Measurements from ENCODE around the gene ZNF382.
"Not testable (repeated sequence)": the region's sequence is repeated elsewhere in the genome, so short reads cannot be mapped to it uniquely, and the experiment has no call there.

The ZNF382 gene

GRCh38 chr19:36605101-36605876 is at the start of gene ZNF382:
ZNF382 (plus strand) TSS chr19:36605313; CDS start chr19:36609915, 4,602 bp downstream.
- peak; percentile 89 for DNase-seq

GRCh38 chr19:36564391-36564790 is 40.7 kb upstream of the ZNF382 start:
- DNase-seq = no peak

- DNase-seq = no peak
These were observed 32.5 kb upstream of the ZNF382 start for GRCh38 chr19:36572593-36573019.

GRCh38 chr19:36573020-36573894 is 31.9 kb upstream of the ZNF382 start, which contains the start of gene ZNF529:
ZNF529 (minus strand) TSS chr19:36573292; CDS start chr19:36572346, 946 bp downstream.
- DNase-seq = peak; percentile 89

GRCh38 chr19:36573895-36574720 is 31.0 kb upstream of the ZNF382 start:
- DNase-seq = no peak

GRCh38 chr19:36574741-36575140 is 30.4 kb upstream of the ZNF382 start:
- DNase-seq = no peak

GRCh38 chr19:36577271-36577996 is 27.7 kb upstream of the ZNF382 start:
- no peak for DNase-seq

- DNase-seq = no peak
These were observed 25.9 kb upstream of the ZNF382 start for GRCh38 chr19:36579255-36579654.

GRCh38 chr19:36602681-36603080 is 2.4 kb upstream of the ZNF382 start:
- not testable (repeated sequence) for DNase-seq

- peak; percentile 89 for DNase-seq
These were observed 435 bp upstream of the ZNF382 start for GRCh38 chr19:36604656-36605100.

GRCh38 chr19:36605877-36606478 is 865 bp downstream of the ZNF382 start:
- DNase-seq = no peak

GRCh38 chr19:36627057-36627456 is 21.9 kb downstream of the ZNF382 start:
- no peak for DNase-seq

GRCh38 chr19:36635342-36635741 is 30.2 kb downstream of the ZNF382 start:
- no peak for DNase-seq

GRCh38 chr19:36638862-36639510 is 33.9 kb downstream of the ZNF382 start:
- no peak for DNase-seq

GRCh38 chr19:36646746-36647145 is 41.6 kb downstream of the ZNF382 start:
- no peak for DNase-seq

GRCh38 chr19:36652958-36653357 is 47.8 kb downstream of the ZNF382 start:
- DNase-seq = no peak

- DNase-seq = no peak
These were observed 60.7 kb downstream of the ZNF382 start for GRCh38 chr19:36665832-36666231.

- no peak for DNase-seq
These were observed 63.5 kb downstream of the ZNF382 start for GRCh38 chr19:36668646-36669045.

GRCh38 chr19:36672368-36672767 is 67.3 kb downstream of the ZNF382 start:
- DNase-seq = no peak

- DNase-seq = no peak
These were observed 69.1 kb downstream of the ZNF382 start for GRCh38 chr19:36674201-36674600.

- no peak for DNase-seq
These were observed 74.3 kb downstream of the ZNF382 start for GRCh38 chr19:36679455-36679854.
